Loucy (cell line): ENCODE measurements around the gene FGF10.

Experiments used
- H2AFZ ChIP-seq: fragments of 200-600 bp; sonication (generic); 2 replicates; pipeline ENCODE4 v1.6.0; 2016; ENCODE audit warnings: antibody characterized with exemption, mild to moderate bottlenecking, low read length, moderate library complexity
- H3F3A ChIP-seq: fragments of 200-600 bp; 2 replicates; pipeline ENCODE4 v1.6.0; 2016; ENCODE audit warnings: antibody characterized with exemption, low read depth, mild to moderate bottlenecking
- H3K27me3 ChIP-seq: fragments of 200-600 bp; sonication (generic); 2 replicates; pipeline ENCODE4 v1.6.1; 2014; ENCODE audit warnings: low read length, mild to moderate bottlenecking; ENCODE audit not compliant: insufficient read depth, poor library complexity, severe bottlenecking
- H3K36me3 ChIP-seq: fragments of 200-600 bp; sonication (generic); 2 replicates; pipeline ENCODE4 v1.6.1; 2016; ENCODE audit warnings: low read length; ENCODE audit not compliant: insufficient read depth
- H3K4me1 ChIP-seq: fragments of 200-600 bp; sonication (generic); 2 replicates; pipeline ENCODE4 v1.5.1; 2014; ENCODE audit warnings: low read length, mild to moderate bottlenecking; ENCODE audit not compliant: insufficient read depth, poor library complexity, severe bottlenecking
- H3K4me2 ChIP-seq: fragments of 200-600 bp; sonication (generic); 2 replicates; pipeline ENCODE4 v1.6.0; 2014; ENCODE audit warnings: antibody characterized with exemption, low read length, low read depth, mild to moderate bottlenecking; ENCODE audit not compliant: poor library complexity, severe bottlenecking
- H3K4me3 ChIP-seq: fragments of 200-600 bp; sonication (generic); 2 replicates; pipeline ENCODE4 v1.5.1; 2014; ENCODE audit warnings: low read length, mild to moderate bottlenecking, mixed read lengths; ENCODE audit not compliant: poor library complexity, severe bottlenecking
- H3K79me2 ChIP-seq: fragments of 200-600 bp; sonication (generic); 2 replicates; pipeline ENCODE4 v1.6.1; 2014; ENCODE audit warnings: low read length; ENCODE audit not compliant: insufficient read depth
- H3K9ac ChIP-seq: fragments of 200-600 bp; sonication (generic); 2 replicates; pipeline ENCODE4 v1.6.0; 2014; ENCODE audit warnings: mild to moderate bottlenecking, low read depth, low read length, moderate library complexity; ENCODE audit not compliant: poor library complexity, severe bottlenecking
- H3K9me2 ChIP-seq: fragments of 200-600 bp; sonication (generic); replicated peaks from 2 replicates; pipeline ENCODE4 v1.6.1; 2016; ENCODE audit warnings: low read depth, low read length, mixed read lengths
- H3K9me3 ChIP-seq: fragments of 200-600 bp; sonication (generic); 2 replicates; pipeline ENCODE4 v1.6.1; 2014; ENCODE audit warnings: mild to moderate bottlenecking, antibody characterized with exemption, low read length, low read depth; ENCODE audit not compliant: insufficient read depth
- H4K20me1 ChIP-seq: fragments of 200-600 bp; sonication (generic); 2 replicates; pipeline ENCODE4 v1.6.0; 2014; ENCODE audit warnings: antibody characterized with exemption, low read length, mild to moderate bottlenecking; ENCODE audit not compliant: insufficient read depth, poor library complexity, severe bottlenecking
- CTCF ChIP-seq: fragments of 200-600 bp; sonication (generic); conservative IDR thresholded peaks from 2 replicates; pipeline ENCODE4 v1.5.1; 2014; ENCODE audit warnings: mild to moderate bottlenecking, antibody characterized with exemption, low read length
- EZH2phosphoT487 ChIP-seq: fragments of 200-600 bp; IDR thresholded peaks from 2 replicates; pipeline ENCODE4 v1.6.1; 2018; ENCODE audit warnings: antibody characterized with exemption, mild to moderate bottlenecking, moderate library complexity, borderline replicate concordance

FGF10 gene

GRCh38 chr5:44360919-44361318 lies 28.3 kb downstream of the FGF10 start:
- Histone ChIP-seq H3K9me2 (no peaks in the 10 kb centered on the region; the same call in 1 of the 2 replicates), H2AFZ (no peak overlapping the region), H3K4me2 (no peak overlapping the region), H3K9ac (no peak overlapping the region), H3F3A (no peaks in the 10 kb centered on the region), H3K4me3 (no peak overlapping the region), H4K20me1 (no peaks in the 10 kb centered on the region), H3K27me3 (no peaks in the 10 kb centered on the region), H3K79me2 (no peaks in the 10 kb centered on the region), H3K9me3 (no peaks in the 10 kb centered on the region), H3K36me3 (no peaks in the 10 kb centered on the region), H3K4me1 (no peaks in the 10 kb centered on the region)
- TF ChIP-seq EZH2phosphoT487: no peak
- no peak for TF ChIP-seq CTCF

- no peak for TF ChIP-seq EZH2phosphoT487
- TF ChIP-seq CTCF: no peak
- Histone ChIP-seq H3K27me3 (no peaks in the 10 kb centered on the region), H3K36me3 (no peaks in the 10 kb centered on the region), H3K9ac (no peak overlapping the region), H3K4me3 (no peak overlapping the region), H3K9me3 (no peaks in the 10 kb centered on the region), H3K4me1 (no peaks in the 10 kb centered on the region), H3K9me2 (no peaks in the 10 kb centered on the region; the same call in 1 of the 2 replicates), H4K20me1 (no peaks in the 10 kb centered on the region), H3K4me2 (no peak overlapping the region), H3K79me2 (no peaks in the 10 kb centered on the region), H3F3A (no peaks in the 10 kb centered on the region), H2AFZ (no peak overlapping the region)
Measured at GRCh38 chr5:44358421-44358820, 30.8 kb downstream of the FGF10 start.

GRCh38 chr5:44356231-44356630 lies 33.0 kb downstream of the FGF10 start:
- no peak overlapping the region for H3K4me2 ChIP-seq
- H3K36me3 ChIP-seq: no peaks in the 10 kb centered on the region
- no peak overlapping the region for H3K4me3 ChIP-seq
- no peaks in the 10 kb centered on the region; the same call in 1 of the 2 replicates for H3K9me2 ChIP-seq
- H3K9me3 ChIP-seq: no peaks in the 10 kb centered on the region
- H4K20me1 ChIP-seq: no peaks in the 10 kb centered on the region
- no peaks in the 10 kb centered on the region for H3F3A ChIP-seq
- no peaks in the 10 kb centered on the region for H3K27me3 ChIP-seq
- no peak overlapping the region for H3K9ac ChIP-seq
- TF ChIP-seq EZH2phosphoT487 (no peak), CTCF (no peak)
- no peaks in the 10 kb centered on the region for H3K4me1 ChIP-seq
- no peaks in the 10 kb centered on the region for H3K79me2 ChIP-seq
- H2AFZ ChIP-seq: no peak overlapping the region
